Aorta (tissue), 5 donors: ENCODE data around the gene FOXN3. TPM values are rescaled to one million over a fixed set of nuclear protein-coding genes. Genes with fewer than 3 reads are reported as not detected.

ENCODE experiments used
- ATAC-seq: fragments of 200-7000 bp; cut with Tn5 transposase; one replicate; pipeline ENCODE4 v1.9.1; 2022; ENCODE audit warnings: moderate library complexity; ENCODE audit not compliant: low FRiP score
- DNase-seq, 2 donors: peaks; one replicate each; pipeline ENCODE4 v3.0.0-alpha.2; 2020
- H3K27ac ChIP-seq, 2 donors: one replicate each; pipeline ENCODE4 v1.5.1; 2013; ENCODE audit warnings: low read length in 2 of 2, mild to moderate bottlenecking in 2 of 2, moderate library complexity in 2 of 2, control low read depth in 1 of 2, inconsistent platforms in 1 of 2, low read depth in 1 of 2
- H3K27me3 ChIP-seq, 2 donors: one replicate each; pipeline ENCODE4 v1.6.1; 2013; ENCODE audit warnings: control low read depth in 1 of 2, low read length in 1 of 2, mild to moderate bottlenecking in 1 of 2, moderate library complexity in 1 of 2; ENCODE audit not compliant: insufficient read depth in 2 of 2, control insufficient read depth in 1 of 2
- H3K36me3 ChIP-seq, 2 donors: one replicate each; pipeline ENCODE4 v1.6.1; 2013; ENCODE audit warnings: control low read depth in 1 of 2, low read length in 1 of 2, mild to moderate bottlenecking in 1 of 2; ENCODE audit not compliant: insufficient read depth in 2 of 2, control insufficient read depth in 1 of 2
- H3K4me1 ChIP-seq, 2 donors: one replicate each; pipeline ENCODE4 v1.6.1; 2013; ENCODE audit warnings: low read length in 2 of 2, control low read depth in 1 of 2, mild to moderate bottlenecking in 1 of 2, moderate library complexity in 1 of 2; ENCODE audit not compliant: insufficient read depth in 2 of 2, control insufficient read depth in 1 of 2
- H3K4me3 ChIP-seq, 2 donors: one replicate each; pipeline ENCODE4 v1.5.1; 2013; ENCODE audit warnings: low read length in 2 of 2, control low read depth in 1 of 2, mild to moderate bottlenecking in 1 of 2
- H3K9me3 ChIP-seq: one replicate; pipeline ENCODE4 v1.6.1; 2013; ENCODE audit warnings: mild to moderate bottlenecking, low read length; ENCODE audit not compliant: control insufficient read depth
- WGBS, 2 donors: extraction: QIAGEN DNeasy Blood & Tissue Kit; methylation state at CpG; one replicate each; pipeline ENCODE4 v1.1.7; 2013; 5-methylcytosine and 5-hydroxymethylcytosine counted together
- intact Hi-C, 2 donors: fragments of 100-400 bp; cut with DNase I; formaldehyde crosslinking; loops; one replicate each; pipeline versions ENCODE4 v1.14.2 to v1.15.0; 2022
- polyA plus RNA-seq, 2 donors: library from polyadenylated mRNA; stranded (reverse); fragments of 200-250 nt; gene quantifications; one replicate each; pipeline ENCODE4 v1.2.3, GENCODE V29; 2013
- total RNA-seq, 2 donors: library from RNA; stranded (reverse); fragmentation: NEBNext Ultra II Directional; extraction: Animal tissue kit (Norgen Biotek cat#: 25700); gene quantifications; one replicate each; pipeline ENCODE4 v1.2.1, GENCODE V29; 2021
- donor health status: healthy with polysubstance abuse.
- donor health status: Bipolar disorder and iron deficiency.
- donor health status: DM: no; HTN: no; CAD: no.
- donor health status: DM: no; HTN: no; CAD: no.
- donor health status: DM: yes; HTN: yes; CAD: no.

FOXN3 gene
- total and polyA plus RNA-seq, 4 donors: 21.4 to 225 (median 101) TPM

DNA sequence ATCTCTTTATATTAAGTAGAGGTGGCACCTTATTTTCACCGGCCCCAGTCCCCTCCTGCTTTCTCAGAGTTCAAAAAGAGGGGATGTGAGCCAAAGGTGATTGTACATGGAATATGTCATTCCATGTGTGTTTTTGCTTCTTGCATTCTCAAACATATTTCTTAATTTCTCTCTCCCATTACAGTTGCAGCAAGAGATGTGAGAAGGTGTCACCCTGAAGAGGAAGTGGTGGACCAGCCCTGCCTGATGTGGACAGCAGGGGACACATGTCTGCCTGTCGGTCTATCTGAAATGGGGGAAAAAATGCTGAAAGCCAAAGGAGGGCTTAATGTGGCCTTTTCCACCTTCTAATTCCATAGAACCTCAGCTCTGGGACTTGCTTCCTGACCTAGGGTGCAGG is 1.9 kb upstream of the FOXN3 start:
- no peaks in the 10 kb centered on the region for H3K36me3 ChIP-seq
- H3K9me3 ChIP-seq: no peaks in the 10 kb centered on the region
- no peak overlapping the region for H3K4me3 ChIP-seq
- DNase-seq (no peak), ATAC-seq (no peak)
- H3K27me3 ChIP-seq: no peaks in the 10 kb centered on the region
- peaks cover 0 to 2% of the 10 kb centered on the region in 2 donors for H3K4me1 ChIP-seq
- intact Hi-C loops: loop anchor here (5.0 to 10.0 kb wide), 10 partner anchors 58 to 493 kb away; no protein-coding TSS in a partner anchor
- peak overlapping the region; percentile 29 to 30 for H3K27ac ChIP-seq
- 64 to 72% methylated on average over 2 of the region's 2 CpGs for WGBS, 2 donors

GRCh38 chr14:89418452-89418851 is 1.4 kb upstream of the FOXN3 start:
- 67 to 77% methylated on average over 7 of the region's 7 CpGs for WGBS, 2 donors
- Histone ChIP-seq H3K27ac (peak overlapping the region; percentile 30 to 61), H3K4me3 (no peak overlapping the region), H3K9me3 (no peaks in the 10 kb centered on the region), H3K27me3 (no peaks in the 10 kb centered on the region), H3K4me1 (peaks cover 0 to 2% of the 10 kb centered on the region in 2 donors), H3K36me3 (no peaks in the 10 kb centered on the region)
- DNase-seq (no peak), ATAC-seq (no peak)
- intact Hi-C loops: loop anchor here (5.0 to 10.0 kb wide), 10 partner anchors 59 to 494 kb away; no protein-coding TSS in a partner anchor

GRCh38 chr14:89417465-89418225 is 612 bp upstream of the FOXN3 start:
- Histone ChIP-seq H3K9me3 (no peaks in the 10 kb centered on the region), H3K27ac (peak overlapping the region; percentile 67 to 95), H3K36me3 (no peaks in the 10 kb centered on the region), H3K4me1 (peaks cover 0 to 2% of the 10 kb centered on the region in 2 donors), H3K27me3 (no peaks in the 10 kb centered on the region), H3K4me3 (peak overlapping the region; percentile 1 to 100)
- ATAC-seq (peak; percentile 63), DNase-seq (peak; percentile 72 to 90)
- intact Hi-C loops: loop anchor here (5.0 to 10.0 kb wide), 10 partner anchors 60 to 495 kb away; no protein-coding TSS in a partner anchor
- 0 to 1% methylated on average over 34 to 51 of the region's 51 CpGs for WGBS, 2 donors

DNA sequence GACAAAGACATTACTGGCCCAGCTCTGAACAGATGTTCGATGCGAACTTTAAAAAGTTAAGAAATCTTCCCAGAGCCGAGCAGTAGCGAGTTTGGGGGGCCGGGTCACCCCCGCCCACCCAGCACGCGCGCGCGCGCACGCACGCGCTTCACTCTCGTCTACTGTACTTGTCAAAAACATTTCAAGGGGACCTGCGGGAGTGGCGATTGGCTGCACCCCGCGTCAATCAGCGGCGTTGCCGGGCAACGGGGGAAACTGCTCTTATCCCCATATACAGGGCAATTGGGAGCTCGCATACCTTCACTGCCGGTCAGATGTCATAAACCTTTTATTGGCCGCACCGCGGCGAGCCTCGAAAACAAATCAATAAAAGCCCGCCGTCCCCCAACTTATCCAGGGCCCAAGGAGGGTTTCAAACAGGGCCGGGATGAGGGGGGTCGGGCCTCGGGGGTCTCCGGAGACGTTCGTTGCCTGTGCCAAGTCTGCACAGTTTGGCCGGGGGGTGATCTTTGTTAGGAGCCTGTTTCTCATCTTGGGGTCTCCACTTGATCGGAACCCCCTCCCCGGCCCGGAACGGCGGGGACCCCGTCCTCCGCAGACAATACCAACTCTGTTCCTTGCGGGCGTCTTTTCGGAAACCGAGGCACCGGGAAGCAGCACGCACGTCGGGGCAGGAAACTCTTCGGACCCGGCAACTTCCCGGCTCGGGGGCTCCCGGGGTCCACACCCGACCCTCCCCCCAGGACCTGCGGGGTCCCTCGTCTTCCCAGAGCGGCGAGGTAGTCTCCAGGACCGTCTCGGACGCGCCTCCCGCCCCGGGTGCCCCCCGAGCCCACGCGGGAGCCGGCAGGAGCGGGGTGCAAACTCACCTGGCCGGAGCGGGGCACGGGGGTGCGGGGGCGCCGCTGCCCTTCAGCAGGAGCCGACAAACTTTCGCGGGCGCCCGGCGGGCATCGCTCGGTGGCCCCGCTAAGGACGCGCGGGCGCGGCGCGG is 734 bp downstream of the FOXN3 start:
- Histone ChIP-seq H3K27me3 (no peaks in the 10 kb centered on the region), H3K9me3 (no peaks in the 10 kb centered on the region), H3K36me3 (peaks cover 0 to 2% of the 10 kb centered on the region in 2 donors), H3K27ac (peak overlapping the region; percentile 94 to 100), H3K4me1 (peaks cover 0 to 2% of the 10 kb centered on the region in 2 donors), H3K4me3 (peak overlapping the region; percentile 99 to 100)
- peak; percentile 99 for DNase-seq
- 0 to 1% methylated on average over 78 to 98 of the region's 98 CpGs for WGBS, 2 donors
- ATAC-seq: peak; percentile 93
- intact Hi-C loops: loop anchor here (5.0 to 10.0 kb wide), 10 partner anchors 61 to 496 kb away; no protein-coding TSS in a partner anchor

DNA sequence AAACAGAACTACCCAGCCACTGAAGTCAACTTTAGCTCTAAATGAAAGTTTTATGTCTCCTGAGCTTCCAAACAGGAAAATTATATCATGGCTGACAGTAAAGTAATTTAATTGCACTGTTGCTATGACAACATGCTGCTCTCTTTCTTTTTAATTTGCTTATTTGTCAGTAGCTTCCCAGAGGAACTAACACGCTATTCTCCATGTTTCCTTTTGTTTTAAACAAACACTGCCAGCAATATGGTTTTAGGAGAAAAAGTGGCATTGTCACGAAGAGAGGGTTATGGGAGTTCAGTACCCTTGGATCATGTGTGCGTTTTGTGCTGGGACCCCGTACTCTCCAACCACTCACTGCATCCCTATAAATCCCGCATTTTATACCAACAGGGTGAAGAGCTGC is 1.9 kb downstream of the FOXN3 start:
- no peak for ATAC-seq
- 18 to 21% methylated on average over 5 of the region's 5 CpGs for WGBS, 2 donors

GRCh38 chr14:89411976-89412375 is 5.1 kb downstream of the FOXN3 start:
- DNase-seq (no peak), ATAC-seq (no peak)
- Histone ChIP-seq H3K27ac (peak overlapping the region; percentile 24), H3K4me3 (no peak overlapping the region), H3K27me3 (no peaks in the 10 kb centered on the region), H3K36me3 (peaks cover 0 to 2% of the 10 kb centered on the region in 2 donors), H3K9me3 (no peaks in the 10 kb centered on the region), H3K4me1 (peaks cover 4% of the 10 kb centered on the region in 2 donors)
- intact Hi-C loops: loop anchor here (1.0 to 10.0 kb wide), 4 partner anchors 108 to 377 kb away; no protein-coding TSS in a partner anchor
- 90 to 94% methylated on average over 11 of the region's 11 CpGs for WGBS, 2 donors

More for the DNA sequence above, 1.9 kb downstream of the FOXN3 start:
- intact Hi-C loops: loop anchor here (5.0 to 10.0 kb wide), 10 partner anchors 62 to 497 kb away; no protein-coding TSS in a partner anchor
- Histone ChIP-seq H3K9me3 (no peaks in the 10 kb centered on the region), H3K27me3 (no peaks in the 10 kb centered on the region), H3K36me3 (peaks cover 0 to 2% of the 10 kb centered on the region in 2 donors), H3K4me3 (peak overlapping the region in 1 of 2 donors; percentile 77), H3K4me1 (peaks cover 0 to 2% of the 10 kb centered on the region in 2 donors), H3K27ac (peak overlapping the region in 1 of 2 donors; percentile 36)
- DNase-seq: no peak

DNA sequence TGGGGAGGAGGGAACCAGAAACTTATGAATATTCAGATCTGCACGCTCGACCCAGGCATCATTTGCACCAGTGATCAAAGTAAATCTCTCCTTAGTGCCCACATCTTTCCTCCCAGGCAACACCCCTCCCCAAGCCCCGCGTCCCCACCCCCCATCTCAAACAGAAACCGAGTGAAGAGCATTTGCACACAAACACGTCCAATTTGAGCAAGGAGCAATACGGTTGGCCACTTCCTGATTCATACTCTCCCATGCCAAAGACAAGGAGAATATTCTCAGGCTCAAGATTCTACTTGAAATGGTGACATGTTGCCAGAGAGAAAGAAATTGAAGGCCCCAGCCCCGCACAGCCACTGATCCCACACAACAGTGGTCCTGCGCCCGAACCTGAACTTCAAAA is 7.1 kb downstream of the FOXN3 start:
- no peaks in the 10 kb centered on the region for H3K9me3 ChIP-seq
- H3K27me3 ChIP-seq: no peaks in the 10 kb centered on the region
- ATAC-seq (peak; percentile 41), DNase-seq (no peak)
- H3K36me3 ChIP-seq: peaks cover 0 to 2% of the 10 kb centered on the region in 2 donors
- intact Hi-C loops: loop anchor here (5.0 to 10.0 kb wide), 4 partner anchors 53 to 375 kb away; no protein-coding TSS in a partner anchor
- no peak overlapping the region for H3K4me3 ChIP-seq
- H3K4me1 ChIP-seq: peaks cover 4 to 6% of the 10 kb centered on the region in 2 donors
- WGBS, 2 donors: 20 to 24% methylated on average over 10 of the region's 10 CpGs
- H3K27ac ChIP-seq: peak overlapping the region; percentile 49 to 78
